Measurements from ENCODE around the gene RFX4. TPM values are rescaled to one million over a fixed set of nuclear protein-coding genes. Genes with fewer than 3 reads are reported as not detected.

The RFX4 gene
- total and polyA plus RNA-seq, 2 of the 13 experiments (the other 11 are each of a cell fraction or from before 2014, with no cell fraction given): not detected

- WGBS (ENCODE audit: low lambda C conversion rate): 26% methylated on average over 42 of the region's 62 CpGs
- no peaks in the 10 kb centered on the region for H3K9me3 ChIP-seq (ENCODE audit: low read length)
Measured at GRCh38 chr12:106586803-106587684, 4.2 kb downstream of the RFX4 start.

More at GRCh38 chr12:106586803-106587684, 4.2 kb downstream of the RFX4 start:
- intact Hi-C loops (cut with micrococcal nuclease; ENCODE audit: unreplicated experiment): no loop called here
- Histone ChIP-seq H3K4me3 (replicated peaks in 1 of 3; ENCODE audit: insufficient read depth in 1 of 3, low read depth in 2 of 3, low read length in 3 of 3) (no peak overlapping the region), H4K20me1 (ENCODE audit: insufficient read depth, low read length) (no peaks in the 10 kb centered on the region), H3K36me3 (replicated peaks in 1 of 2; ENCODE audit: control insufficient read depth in 1 of 2, insufficient read depth in 2 of 2, low read length in 2 of 2) (no peaks in the 10 kb centered on the region), H3K79me2 (ENCODE audit: insufficient read depth, low read length) (no peaks in the 10 kb centered on the region), H3K4me2 (ENCODE audit: low read depth, low read length) (no peak overlapping the region; the same call in 1 of the 2 replicates), H3K9ac (ENCODE audit: insufficient read depth, low read depth, low read length) (no peak overlapping the region), H3K27ac (ENCODE audit: extremely low read length, insufficient read depth, low read length) (no peak overlapping the region), H2AFZ (ENCODE audit: low read length) (no peak overlapping the region), H3K27me3 (ENCODE audit: control insufficient read depth in 1 of 2, insufficient read depth in 2 of 2, low read length in 2 of 2) (peaks cover 16 to 73% of the 10 kb centered on the region in 2 experiments), H3K4me1 (ENCODE audit: insufficient read depth, low read length) (no peaks in the 10 kb centered on the region)
- BruUV-seq (replicated peaks): no TSS peak
- ATAC-seq (peak; percentile 47), FAIRE-seq (no peak), DNase-seq (ENCODE audit: low spot score) (no peak)
- in situ Hi-C loops (cut with HindIII; ENCODE audit: extremely low pct_ligation_motif_present, low pct_unique_long_range_greater_than_20kb): no loop called here
- ChIA-PET CTCF (ENCODE audit: low intra/inter-chr PET ratio, low total read pairs) (no interaction called here), POLR2A (no interaction called here)
- TF ChIP-seq MTA1 (CRISPR knock-in tag; IDR thresholded peaks at IDR 0.05; ENCODE audit: borderline replicate concordance): no peak
- TF ChIP-seq, protein P1, sequence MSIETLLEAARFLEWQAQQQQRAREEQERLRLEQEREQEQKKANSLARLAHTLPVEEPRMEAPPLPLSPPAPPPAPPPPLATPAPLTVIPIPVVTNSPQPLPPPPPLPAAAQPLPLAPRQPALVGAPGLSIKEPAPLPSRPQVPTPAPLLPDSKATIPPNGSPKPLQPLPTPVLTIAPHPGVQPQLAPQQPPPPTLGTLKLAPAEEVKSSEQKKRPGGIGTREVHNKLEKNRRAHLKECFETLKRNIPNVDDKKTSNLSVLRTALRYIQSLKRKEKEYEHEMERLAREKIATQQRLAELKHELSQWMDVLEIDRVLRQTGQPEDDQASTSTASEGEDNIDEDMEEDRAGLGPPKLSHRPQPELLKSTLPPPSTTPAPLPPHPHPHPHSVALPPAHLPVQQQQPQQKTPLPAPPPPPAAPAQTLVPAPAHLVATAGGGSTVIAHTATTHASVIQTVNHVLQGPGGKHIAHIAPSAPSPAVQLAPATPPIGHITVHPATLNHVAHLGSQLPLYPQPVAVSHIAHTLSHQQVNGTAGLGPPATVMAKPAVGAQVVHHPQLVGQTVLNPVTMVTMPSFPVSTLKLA (IDR thresholded peaks at IDR 0.05): peak; percentile 57
- TF ChIP-seq SPEN (CRISPR knock-in tag; IDR thresholded peaks at IDR 0.05; ENCODE audit: low read depth): no peak
- TF ChIP-seq, protein P2, sequence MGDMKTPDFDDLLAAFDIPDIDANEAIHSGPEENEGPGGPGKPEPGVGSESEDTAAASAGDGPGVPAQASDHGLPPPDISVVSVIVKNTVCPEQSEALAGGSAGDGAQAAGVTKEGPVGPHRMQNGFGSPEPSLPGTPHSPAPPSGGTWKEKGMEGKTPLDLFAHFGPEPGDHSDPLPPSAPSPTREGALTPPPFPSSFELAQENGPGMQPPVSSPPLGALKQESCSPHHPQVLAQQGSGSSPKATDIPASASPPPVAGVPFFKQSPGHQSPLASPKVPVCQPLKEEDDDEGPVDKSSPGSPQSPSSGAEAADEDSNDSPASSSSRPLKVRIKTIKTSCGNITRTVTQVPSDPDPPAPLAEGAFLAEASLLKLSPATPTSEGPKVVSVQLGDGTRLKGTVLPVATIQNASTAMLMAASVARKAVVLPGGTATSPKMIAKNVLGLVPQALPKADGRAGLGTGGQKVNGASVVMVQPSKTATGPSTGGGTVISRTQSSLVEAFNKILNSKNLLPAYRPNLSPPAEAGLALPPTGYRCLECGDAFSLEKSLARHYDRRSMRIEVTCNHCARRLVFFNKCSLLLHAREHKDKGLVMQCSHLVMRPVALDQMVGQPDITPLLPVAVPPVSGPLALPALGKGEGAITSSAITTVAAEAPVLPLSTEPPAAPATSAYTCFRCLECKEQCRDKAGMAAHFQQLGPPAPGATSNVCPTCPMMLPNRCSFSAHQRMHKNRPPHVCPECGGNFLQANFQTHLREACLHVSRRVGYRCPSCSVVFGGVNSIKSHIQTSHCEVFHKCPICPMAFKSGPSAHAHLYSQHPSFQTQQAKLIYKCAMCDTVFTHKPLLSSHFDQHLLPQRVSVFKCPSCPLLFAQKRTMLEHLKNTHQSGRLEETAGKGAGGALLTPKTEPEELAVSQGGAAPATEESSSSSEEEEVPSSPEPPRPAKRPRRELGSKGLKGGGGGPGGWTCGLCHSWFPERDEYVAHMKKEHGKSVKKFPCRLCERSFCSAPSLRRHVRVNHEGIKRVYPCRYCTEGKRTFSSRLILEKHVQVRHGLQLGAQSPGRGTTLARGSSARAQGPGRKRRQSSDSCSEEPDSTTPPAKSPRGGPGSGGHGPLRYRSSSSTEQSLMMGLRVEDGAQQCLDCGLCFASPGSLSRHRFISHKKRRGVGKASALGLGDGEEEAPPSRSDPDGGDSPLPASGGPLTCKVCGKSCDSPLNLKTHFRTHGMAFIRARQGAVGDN (CRISPR knock-in tag; IDR thresholded peaks at IDR 0.05): 0 out of 2 replicates have a peak, but pooled peaks have one; percentile 13
